Measurements from ENCODE around the gene CDH5.
A peak's percentile ranks its signal among the peaks of the same experiment; 100 is the strongest.

Gene CDH5

GRCh38 chr16:66426112-66427035, 59.9 kb downstream of the CDH5 start:
- H3K4me3 ChIP-seq (ENCODE audit: low read length) = peak overlapping the region; percentile 26
- DNase-seq (ENCODE audit: low read depth) = peak; percentile 40
- no peak for TF ChIP-seq CTCF (IDR thresholded peaks at IDR 0.05; ENCODE audit: insufficient read depth, low read depth, low read length, missing control alignments)

GRCh38 chr16:66427036-66427860, 60.8 kb downstream of the CDH5 start, which contains the start of gene BEAN1:
Gene BEAN1, plus strand, starts transcription at chr16:66427295. Its CDS starts 10,382 bp downstream, at chr16:66437677.
- no peak for TF ChIP-seq CTCF (IDR thresholded peaks at IDR 0.05; ENCODE audit: insufficient read depth, low read depth, low read length, missing control alignments)
- peak within 1 kb of the TSS; percentile 26 for H3K4me3 ChIP-seq (ENCODE audit: low read length)
- DNase-seq (ENCODE audit: low read depth) = peak; percentile 37

GRCh38 chr16:66427871-66428681, 61.6 kb downstream of the CDH5 start:
- peak overlapping the region; percentile 19 for H3K4me3 ChIP-seq (ENCODE audit: low read length)
- DNase-seq (ENCODE audit: low read depth) = no peak
- no peak for TF ChIP-seq CTCF (IDR thresholded peaks at IDR 0.05; ENCODE audit: insufficient read depth, low read depth, low read length, missing control alignments)

- no peak for TF ChIP-seq CTCF (IDR thresholded peaks at IDR 0.05; ENCODE audit: insufficient read depth, low read depth, low read length, missing control alignments)
- H3K4me3 ChIP-seq (ENCODE audit: low read length) = no peak overlapping the region
- no peak for DNase-seq (ENCODE audit: low read depth)
Observed at GRCh38 chr16:66428682-66429251, 62.3 kb downstream of the CDH5 start.

- no peak overlapping the region for H3K4me3 ChIP-seq (ENCODE audit: low read length)
- peak; percentile 9 for TF ChIP-seq CTCF (IDR thresholded peaks at IDR 0.05; ENCODE audit: insufficient read depth, low read depth, low read length, missing control alignments)
- DNase-seq (ENCODE audit: low read depth) = no peak
Observed at GRCh38 chr16:66429290-66429962, 62.9 kb downstream of the CDH5 start.

All from epithelial cell of esophagus (primary cell).